OCI-LY1 (cell line): ENCODE data around the gene GAN.

ENCODE experiments used
- H2AFZ ChIP-seq: fragments of 200-600 bp; sonication (generic), shearing (Covaris generic); 2 replicates; pipeline ENCODE4 v1.6.0; 2014; ENCODE audit warnings: antibody characterized with exemption, mild to moderate bottlenecking, low read length
- H3F3A ChIP-seq: fragments of 200-600 bp; sonication (generic), shearing (Covaris generic); 2 replicates; pipeline ENCODE4 v1.6.0; 2014; ENCODE audit warnings: mild to moderate bottlenecking, antibody characterized with exemption, low read length, moderate library complexity; ENCODE audit not compliant: insufficient read depth
- H3K27ac ChIP-seq: fragments of 200-600 bp; sonication (generic); 2 replicates; pipeline ENCODE4 v1.5.1; 2014; ENCODE audit warnings: low read length, mixed run types, mild to moderate bottlenecking, low read depth; ENCODE audit not compliant: poor library complexity, severe bottlenecking
- H3K27me3 ChIP-seq: fragments of 200-600 bp; sonication (generic); 2 replicates; pipeline ENCODE4 v1.6.0; 2014; ENCODE audit warnings: antibody characterized with exemption, mild to moderate bottlenecking, low read length, moderate library complexity; ENCODE audit not compliant: insufficient read depth
- H3K36me3 ChIP-seq: fragments of 200-600 bp; sonication (generic); 2 replicates; pipeline ENCODE4 v1.6.1; 2014; ENCODE audit warnings: mild to moderate bottlenecking, antibody characterized with exemption, low read length, moderate library complexity, mixed read lengths; ENCODE audit not compliant: insufficient read depth
- H3K4me1 ChIP-seq: fragments of 200-600 bp; sonication (generic); 2 replicates; pipeline ENCODE4 v1.5.1; 2014; ENCODE audit warnings: mild to moderate bottlenecking, low read length, moderate library complexity; ENCODE audit not compliant: insufficient read depth, severe bottlenecking
- H3K4me2 ChIP-seq: fragments of 200-600 bp; sonication (generic), shearing (Covaris generic); 2 replicates; pipeline ENCODE4 v1.6.1; 2014; ENCODE audit warnings: low read length
- H3K4me3 ChIP-seq: fragments of 200-600 bp; sonication (generic); 2 replicates; pipeline ENCODE4 v1.5.1; 2014; ENCODE audit warnings: low read length, low read depth, mild to moderate bottlenecking, mixed read lengths; ENCODE audit not compliant: poor library complexity, severe bottlenecking
- H3K79me2 ChIP-seq: fragments of 200-600 bp; shearing (Covaris generic); 2 replicates; pipeline ENCODE4 v1.6.1; 2016; ENCODE audit warnings: mixed run types, low read length, mixed read lengths; ENCODE audit not compliant: insufficient read depth
- H3K9ac ChIP-seq: fragments of 200-600 bp; sonication (generic), shearing (Covaris generic); 2 replicates; pipeline ENCODE4 v1.6.1; 2014; ENCODE audit warnings: mild to moderate bottlenecking, low read length, mixed read lengths
- H3K9me2 ChIP-seq: fragments of 200-600 bp; sonication (generic), shearing (Covaris generic); 2 replicates; pipeline ENCODE4 v1.6.1; 2014; ENCODE audit warnings: low read depth, mild to moderate bottlenecking, low read length, mixed read lengths
- H3K9me3 ChIP-seq: fragments of 200-600 bp; shearing (Covaris generic); 2 replicates; pipeline ENCODE4 v1.6.1; 2014; ENCODE audit warnings: low read length, mixed read lengths
- H4K20me1 ChIP-seq: fragments of 200-600 bp; sonication (generic), shearing (Covaris generic); 2 replicates; pipeline ENCODE4 v1.6.0; 2016; ENCODE audit warnings: mild to moderate bottlenecking, low read length; ENCODE audit not compliant: insufficient read depth
- EZH2 ChIP-seq: fragments of 200-600 bp; sonication (generic), shearing (Covaris generic); IDR thresholded peaks from 2 replicates; pipeline ENCODE4 v1.8.0; 2017; ENCODE audit warnings: borderline replicate concordance, mixed run types, mild to moderate bottlenecking, antibody characterized with exemption, low read length, moderate library complexity, mixed read lengths
- TF ChIP-seq, protein P1 (sequence below): fragments of 200-600 bp; sonication (generic), shearing (Covaris generic); IDR thresholded peaks from 2 replicates; pipeline ENCODE4 v1.5.1; 2017; ENCODE audit warnings: mild to moderate bottlenecking, antibody characterized with exemption, low read length, moderate library complexity, mixed read lengths

Gene GAN

DNA sequence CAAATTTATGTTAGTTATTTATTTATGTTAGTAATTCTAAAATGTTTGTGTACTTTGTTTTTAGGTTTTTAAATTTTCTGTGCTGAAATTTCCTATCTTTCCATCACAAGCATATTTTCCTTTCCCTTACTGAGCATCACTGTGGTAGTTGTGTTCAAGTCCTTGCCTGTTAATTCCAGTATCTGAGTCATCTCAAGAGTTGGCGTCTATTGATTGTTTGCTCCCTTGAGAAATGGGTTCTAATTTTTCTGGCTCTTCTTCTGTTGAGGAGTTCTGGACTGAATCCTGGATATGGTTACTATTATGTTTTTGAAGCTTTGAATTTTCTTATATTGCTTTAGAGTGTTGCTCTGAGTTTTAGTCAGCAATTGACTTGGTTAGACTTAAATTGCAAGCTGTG, 56.3 kb downstream of the GAN start:
- H3K79me2 ChIP-seq: no peaks in the 10 kb centered on the region
- H3K4me3 ChIP-seq: no peak overlapping the region
- TF ChIP-seq EZH2: no peak
- TF ChIP-seq, protein P1, sequence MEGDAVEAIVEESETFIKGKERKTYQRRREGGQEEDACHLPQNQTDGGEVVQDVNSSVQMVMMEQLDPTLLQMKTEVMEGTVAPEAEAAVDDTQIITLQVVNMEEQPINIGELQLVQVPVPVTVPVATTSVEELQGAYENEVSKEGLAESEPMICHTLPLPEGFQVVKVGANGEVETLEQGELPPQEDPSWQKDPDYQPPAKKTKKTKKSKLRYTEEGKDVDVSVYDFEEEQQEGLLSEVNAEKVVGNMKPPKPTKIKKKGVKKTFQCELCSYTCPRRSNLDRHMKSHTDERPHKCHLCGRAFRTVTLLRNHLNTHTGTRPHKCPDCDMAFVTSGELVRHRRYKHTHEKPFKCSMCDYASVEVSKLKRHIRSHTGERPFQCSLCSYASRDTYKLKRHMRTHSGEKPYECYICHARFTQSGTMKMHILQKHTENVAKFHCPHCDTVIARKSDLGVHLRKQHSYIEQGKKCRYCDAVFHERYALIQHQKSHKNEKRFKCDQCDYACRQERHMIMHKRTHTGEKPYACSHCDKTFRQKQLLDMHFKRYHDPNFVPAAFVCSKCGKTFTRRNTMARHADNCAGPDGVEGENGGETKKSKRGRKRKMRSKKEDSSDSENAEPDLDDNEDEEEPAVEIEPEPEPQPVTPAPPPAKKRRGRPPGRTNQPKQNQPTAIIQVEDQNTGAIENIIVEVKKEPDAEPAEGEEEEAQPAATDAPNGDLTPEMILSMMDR: no peak
- H3K36me3 ChIP-seq: peaks cover 17% of the 10 kb centered on the region; the same call in 1 of the 2 replicates
- no peak overlapping the region for H2AFZ ChIP-seq
- no peaks in the 10 kb centered on the region for H4K20me1 ChIP-seq
- no peaks in the 10 kb centered on the region for H3K9me2 ChIP-seq
- H3K9ac ChIP-seq: no peak overlapping the region
- H3K27me3 ChIP-seq: no peaks in the 10 kb centered on the region
- H3F3A ChIP-seq: no peaks in the 10 kb centered on the region
- H3K4me1 ChIP-seq: no peaks in the 10 kb centered on the region
- H3K27ac ChIP-seq: no peak overlapping the region
- no peak overlapping the region for H3K4me2 ChIP-seq
- H3K9me3 ChIP-seq: no peaks in the 10 kb centered on the region

DNA sequence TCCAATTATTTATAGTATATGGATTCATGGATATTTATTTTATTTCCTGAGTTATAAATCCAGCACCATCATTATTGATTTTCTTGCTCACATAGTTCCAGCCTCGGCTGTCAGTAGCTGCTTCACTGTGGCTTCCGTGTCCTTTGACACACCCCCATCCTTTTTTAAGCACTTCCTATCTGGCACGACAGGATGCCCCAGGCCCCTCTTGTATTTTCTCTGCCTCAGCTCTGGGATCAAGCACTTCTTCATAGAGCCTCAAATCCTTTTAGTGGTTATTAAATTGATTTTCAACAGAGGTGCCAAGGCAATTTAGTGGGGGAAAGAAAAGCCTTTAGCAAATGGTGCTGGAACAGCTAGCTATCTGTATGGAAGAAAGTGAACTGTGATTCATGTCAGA, 59.8 kb downstream of the GAN start:
- H3K9ac ChIP-seq: no peak overlapping the region
- peaks cover 24% of the 10 kb centered on the region; the same call in 1 of the 2 replicates for H3K36me3 ChIP-seq
- H3K79me2 ChIP-seq: no peaks in the 10 kb centered on the region
- no peaks in the 10 kb centered on the region for H3K9me3 ChIP-seq
- H4K20me1 ChIP-seq: no peaks in the 10 kb centered on the region
- no peaks in the 10 kb centered on the region for H3K4me1 ChIP-seq
- H3K9me2 ChIP-seq: no peaks in the 10 kb centered on the region
- no peaks in the 10 kb centered on the region for H3K27me3 ChIP-seq
- H2AFZ ChIP-seq: no peak overlapping the region
- H3F3A ChIP-seq: no peaks in the 10 kb centered on the region
- no peak for TF ChIP-seq EZH2
- TF ChIP-seq, protein P1: no peak
- no peak overlapping the region for H3K4me2 ChIP-seq
- H3K27ac ChIP-seq: no peak overlapping the region
- no peak overlapping the region for H3K4me3 ChIP-seq

DNA sequence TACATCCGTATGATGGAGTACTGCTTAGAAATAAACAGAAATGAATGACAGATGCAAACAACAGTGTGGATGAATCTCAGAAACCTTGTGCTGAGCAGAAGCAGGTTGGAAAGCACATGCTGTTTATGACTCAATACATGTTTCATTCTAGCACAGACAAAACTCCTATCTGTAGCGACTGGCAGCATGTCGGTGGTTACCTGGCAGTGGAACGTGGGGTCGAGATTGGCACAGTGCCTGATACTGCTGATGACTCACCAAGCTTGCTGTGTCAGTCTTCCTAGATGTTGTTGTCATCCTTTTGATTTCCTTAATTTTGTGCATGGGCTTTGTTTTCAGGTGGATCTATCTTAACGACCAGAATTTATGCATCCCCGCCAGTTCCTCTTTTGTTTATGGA, 62.1 kb downstream of the GAN start:
- Histone ChIP-seq H3K4me1 (no peaks in the 10 kb centered on the region), H3K4me2 (no peak overlapping the region), H4K20me1 (no peaks in the 10 kb centered on the region), H2AFZ (no peak overlapping the region), H3K27ac (no peak overlapping the region), H3K9ac (no peak overlapping the region), H3K36me3 (peaks cover 24% of the 10 kb centered on the region; the same call in 1 of the 2 replicates), H3F3A (no peaks in the 10 kb centered on the region), H3K4me3 (no peak overlapping the region), H3K9me2 (no peaks in the 10 kb centered on the region), H3K9me3 (no peaks in the 10 kb centered on the region), H3K27me3 (no peaks in the 10 kb centered on the region), H3K79me2 (no peaks in the 10 kb centered on the region)
- TF ChIP-seq EZH2: no peak
- TF ChIP-seq, protein P1: no peak
